Testis (tissue), 3 donors: ENCODE data around the gene SLC12A3. TPM values are rescaled to one million over a fixed set of nuclear protein-coding genes. Genes with fewer than 3 reads are reported as not detected.
"Not testable (repeated sequence)": the region's sequence is repeated elsewhere in the genome, so short reads cannot be mapped to it uniquely, and the experiment has no call there.

ENCODE experiments used
- DNase-seq: peaks from one replicate; pipeline ENCODE4 v3.0.0-alpha.2; 2019
- H3K27ac ChIP-seq, 2 donors: fragments of 200-600 bp; sonication (generic); one replicate each; pipeline ENCODE4 v1.5.1; 2019
- H3K27me3 ChIP-seq: fragments of 200-600 bp; sonication (generic); one replicate; pipeline ENCODE4 v1.5.1; 2019
- H3K36me3 ChIP-seq: fragments of 200-600 bp; sonication (generic); one replicate; pipeline ENCODE4 v1.5.1; 2017; ENCODE audit warnings: low read depth; ENCODE audit errors: missing control alignments
- H3K4me1 ChIP-seq: fragments of 200-600 bp; sonication (generic); one replicate; pipeline ENCODE4 v1.5.1; 2019
- H3K4me3 ChIP-seq, 2 donors: fragments of 200-600 bp; sonication (generic); one replicate each; pipeline ENCODE4 v1.5.1; 2017 to 2019
- H3K9me3 ChIP-seq: fragments of 200-600 bp; sonication (generic); one replicate; pipeline ENCODE4 v1.5.1; 2017
- CTCF ChIP-seq, 3 experiments: fragments of 450-650 bp in 2 of 3; fragments of 200-600 bp in 1 of 3; sonication (generic) in 1 of 3; IDR thresholded peaks; one replicate each; pipeline ENCODE4 v1.5.1; 2016 to 2019; ENCODE audit warnings: antibody characterized with exemption in 3 of 3, mild to moderate bottlenecking in 2 of 3, moderate library complexity in 1 of 3
- POLR2A ChIP-seq: fragments of 450-650 bp; IDR thresholded peaks from one replicate; pipeline ENCODE4 v1.6.1; 2017; ENCODE audit warnings: antibody characterized with exemption, mild to moderate bottlenecking, moderate library complexity
- WGBS, 2 donors: methylation state at CpG; one replicate each; pipeline ENCODE4 v1.1.5; 2018; 5-methylcytosine and 5-hydroxymethylcytosine counted together
- intact Hi-C: fragments of 100-400 bp; cut with DNase I; formaldehyde crosslinking; loops from one replicate; pipeline ENCODE4 v1.15.1; 2023; ENCODE audit warnings: low total_unique reads
- polyA plus RNA-seq: library from polyadenylated mRNA; stranded (reverse); fragments of 350-450 nt; fragmentation: Illumina TruSeq; extraction: RNeasy Lipid Tissue Mini Kit (QIAGEN cat#74804); gene quantifications from one replicate; pipeline ENCODE4 v1.2.3, GENCODE V29; 2014; ENCODE audit warnings: low read depth, low replicate concordance; ENCODE audit not compliant: insufficient read depth
- total RNA-seq, 2 donors: library from RNA; depleted of rRNA; stranded (reverse); fragments of >200 nt; gene quantifications; one replicate each; pipeline ENCODE4 v1.2.3, GENCODE V29; 2016

SLC12A3 gene
- total and polyA plus RNA-seq, 3 donors from 2014 or later, result 0.16 to 1.1 (median 0.16) TPM

- Histone ChIP-seq H3K9me3 (no peaks in the 10 kb centered on the region), H3K27ac (no peak overlapping the region), H3K36me3 (no peaks in the 10 kb centered on the region), H3K4me3 (no peak overlapping the region), H3K27me3 (no peaks in the 10 kb centered on the region), H3K4me1 (no peaks in the 10 kb centered on the region)
- TF ChIP-seq CTCF (IDR thresholded peaks at IDR 0.05), result no peak
- no peak for TF ChIP-seq POLR2A
- 92 to 97% methylated on average over 6 to 9 of the region's 9 CpGs for WGBS, 2 donors
- intact Hi-C loops, result no loop called here
- DNase-seq, result no peak
These were observed 3.2 kb downstream of the SLC12A3 start for GRCh38 chr16:56868175-56868574.

GRCh38 chr16:56868766-56869165, 3.8 kb downstream of the SLC12A3 start:
- H3K4me3 ChIP-seq, H3K27me3 ChIP-seq, H3K36me3 ChIP-seq, H3K27ac ChIP-seq, DNase-seq, H3K4me1 ChIP-seq, intact Hi-C loops, H3K9me3 ChIP-seq: not testable (repeated sequence)
- WGBS, 2 donors, result 89 to 92% methylated on average over 5 of the region's 5 CpGs

GRCh38 chr16:56869513-56870275, 4.7 kb downstream of the SLC12A3 start:
- Histone ChIP-seq H3K9me3 (no peaks in the 10 kb centered on the region), H3K4me1 (no peaks in the 10 kb centered on the region), H3K4me3 (no peak overlapping the region), H3K27me3 (no peaks in the 10 kb centered on the region), H3K27ac (no peak overlapping the region), H3K36me3 (no peaks in the 10 kb centered on the region)
- 85 to 89% methylated on average over 21 to 24 of the region's 24 CpGs for WGBS, 2 donors
- DNase-seq, result no peak
- intact Hi-C loops, result no loop called here
- TF ChIP-seq POLR2A (no peak), CTCF (IDR thresholded peaks at IDR 0.05) (no peak)

DNA sequence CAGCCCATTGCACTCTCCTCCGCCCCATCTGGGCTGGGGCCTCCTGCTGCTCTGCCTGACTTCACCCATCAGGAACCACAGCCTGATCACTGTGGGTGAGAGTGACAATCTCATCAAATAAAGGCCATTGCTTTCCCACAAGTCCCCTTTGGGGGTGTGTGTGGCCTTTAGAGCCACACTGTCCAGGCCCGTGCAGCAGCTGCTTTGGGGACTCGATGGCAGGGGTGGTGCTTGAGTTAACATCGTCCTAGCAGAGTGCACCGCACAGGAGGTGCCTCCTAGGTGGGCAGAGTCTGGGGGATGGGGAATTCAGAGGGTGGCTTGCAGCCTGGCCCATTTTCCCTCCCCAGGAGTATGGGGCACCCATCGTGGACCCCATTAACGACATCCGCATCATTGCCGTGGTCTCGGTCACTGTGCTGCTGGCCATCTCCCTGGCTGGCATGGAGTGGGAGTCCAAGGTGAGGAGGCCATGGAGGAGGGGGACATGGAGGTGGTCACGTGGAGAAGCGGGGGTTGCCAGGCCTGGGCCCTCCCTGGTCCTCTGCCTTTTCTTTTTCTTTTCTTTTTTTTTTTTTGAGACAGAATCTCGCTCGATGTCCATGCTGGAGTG, 5.4 kb downstream of the SLC12A3 start:
- intact Hi-C loops, result no loop called here

More for the DNA sequence above, 5.4 kb downstream of the SLC12A3 start:
- Histone ChIP-seq H3K27me3 (no peaks in the 10 kb centered on the region), H3K36me3 (no peaks in the 10 kb centered on the region), H3K4me3 (no peak overlapping the region), H3K9me3 (no peaks in the 10 kb centered on the region), H3K4me1 (no peaks in the 10 kb centered on the region), H3K27ac (no peak overlapping the region)
- DNase-seq, result no peak
- WGBS, 2 donors, result 96 to 98% methylated on average over 9 to 14 of the region's 14 CpGs
- TF ChIP-seq POLR2A (no peak), CTCF (IDR thresholded peaks at IDR 0.05) (no peak)
